Measurements from ENCODE around the gene CUL4B. TPM values are rescaled to one million over a fixed set of nuclear protein-coding genes. Genes with fewer than 3 reads are reported as not detected.
A peak's percentile ranks its signal among the peaks of the same experiment; 100 is the strongest.
"Not testable (repeated sequence)": the region's sequence is repeated elsewhere in the genome, so short reads cannot be mapped to it uniquely, and the experiment has no call there.

The CUL4B gene
- total RNA-seq, 1 experiment from 2014 or later: 50.6 TPM

DNA sequence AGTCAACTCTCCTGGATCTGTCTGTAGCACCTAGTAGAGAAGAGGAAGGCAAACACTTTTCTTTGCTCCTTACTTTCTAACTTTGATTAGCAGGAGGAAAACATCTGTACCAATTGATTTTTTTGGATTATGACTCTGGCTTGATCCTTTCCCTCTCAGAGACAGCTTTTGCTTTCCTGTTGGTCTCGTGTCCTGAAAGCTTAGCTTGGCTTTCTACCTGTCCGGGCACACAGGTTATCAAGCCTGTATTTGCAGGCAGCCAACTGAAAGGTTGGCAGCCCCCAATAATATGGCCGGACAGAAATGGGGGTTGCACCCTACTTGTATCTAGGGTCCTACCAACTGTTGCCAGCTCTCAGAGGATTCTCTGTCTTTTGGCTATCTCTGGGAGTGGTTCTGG, 48.5 kb downstream of the CUL4B start:
- no peaks in the 10 kb centered on the region for H3K4me1 ChIP-seq (ENCODE audit: low read length)
- no peak overlapping the region for H3K4me2 ChIP-seq (ENCODE audit: low read depth, low read length, poor library complexity, severe bottlenecking)
- H3K9me3 ChIP-seq (ENCODE audit: low read length): no peaks in the 10 kb centered on the region
- no peak overlapping the region for H3K9ac ChIP-seq (ENCODE audit: low read length)
- H3K9me2 ChIP-seq (replicated peaks; ENCODE audit: insufficient read depth, low read length): no peaks in the 10 kb centered on the region
- no peaks in the 10 kb centered on the region for H3K79me2 ChIP-seq (ENCODE audit: low read length)
- no peaks in the 10 kb centered on the region for H4K20me1 ChIP-seq (ENCODE audit: insufficient read depth, low read depth, low read length)
- H2AFZ ChIP-seq (ENCODE audit: low read length): no peak overlapping the region
- H3K27ac ChIP-seq (ENCODE audit: low read length): no peak overlapping the region
- H3K27me3 ChIP-seq (ENCODE audit: low read length): no peaks in the 10 kb centered on the region
- no peak for DNase-seq
- no peak overlapping the region for H3K4me3 ChIP-seq (ENCODE audit: low read length)
- no peaks in the 10 kb centered on the region for H3K36me3 ChIP-seq (ENCODE audit: insufficient read depth, low read length)

DNA sequence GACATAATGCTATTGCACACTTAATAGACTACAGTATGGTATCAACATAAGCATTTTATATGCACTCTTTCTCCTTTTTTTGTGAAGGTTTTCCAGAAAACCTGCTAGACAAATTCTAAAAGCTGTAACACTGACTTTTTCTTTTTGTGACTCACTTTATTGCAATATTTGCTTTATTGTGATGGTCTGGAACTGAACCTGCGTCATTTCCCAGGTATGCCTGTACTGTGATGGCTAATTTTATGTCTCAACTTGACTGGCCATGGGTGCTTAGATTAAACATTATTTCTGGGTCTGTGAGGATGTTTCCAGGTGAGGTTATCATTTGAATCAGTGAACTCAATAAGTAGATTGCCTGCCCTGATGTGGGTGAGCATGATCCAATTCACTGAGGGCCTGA, 56.2 kb downstream of the CUL4B start:
- no peaks in the 10 kb centered on the region for H3K27me3 ChIP-seq (ENCODE audit: low read length)
- no peak overlapping the region for H3K9ac ChIP-seq (ENCODE audit: low read length)
- DNase-seq: no peak
- no peaks in the 10 kb centered on the region for H4K20me1 ChIP-seq (ENCODE audit: insufficient read depth, low read depth, low read length)
- H3K79me2 ChIP-seq (ENCODE audit: low read length): no peaks in the 10 kb centered on the region
- H3K4me1 ChIP-seq (ENCODE audit: low read length): no peaks in the 10 kb centered on the region
- no peaks in the 10 kb centered on the region for H3K9me2 ChIP-seq (replicated peaks; ENCODE audit: insufficient read depth, low read length)
- H3K4me3 ChIP-seq (ENCODE audit: low read length): no peak overlapping the region
- no peak overlapping the region for H2AFZ ChIP-seq (ENCODE audit: low read length)
- H3K36me3 ChIP-seq (ENCODE audit: insufficient read depth, low read length): no peaks in the 10 kb centered on the region
- no peak overlapping the region for H3K4me2 ChIP-seq (ENCODE audit: low read depth, low read length, poor library complexity, severe bottlenecking)
- H3K27ac ChIP-seq (ENCODE audit: low read length): no peak overlapping the region
- no peaks in the 10 kb centered on the region for H3K9me3 ChIP-seq (ENCODE audit: low read length)

DNA sequence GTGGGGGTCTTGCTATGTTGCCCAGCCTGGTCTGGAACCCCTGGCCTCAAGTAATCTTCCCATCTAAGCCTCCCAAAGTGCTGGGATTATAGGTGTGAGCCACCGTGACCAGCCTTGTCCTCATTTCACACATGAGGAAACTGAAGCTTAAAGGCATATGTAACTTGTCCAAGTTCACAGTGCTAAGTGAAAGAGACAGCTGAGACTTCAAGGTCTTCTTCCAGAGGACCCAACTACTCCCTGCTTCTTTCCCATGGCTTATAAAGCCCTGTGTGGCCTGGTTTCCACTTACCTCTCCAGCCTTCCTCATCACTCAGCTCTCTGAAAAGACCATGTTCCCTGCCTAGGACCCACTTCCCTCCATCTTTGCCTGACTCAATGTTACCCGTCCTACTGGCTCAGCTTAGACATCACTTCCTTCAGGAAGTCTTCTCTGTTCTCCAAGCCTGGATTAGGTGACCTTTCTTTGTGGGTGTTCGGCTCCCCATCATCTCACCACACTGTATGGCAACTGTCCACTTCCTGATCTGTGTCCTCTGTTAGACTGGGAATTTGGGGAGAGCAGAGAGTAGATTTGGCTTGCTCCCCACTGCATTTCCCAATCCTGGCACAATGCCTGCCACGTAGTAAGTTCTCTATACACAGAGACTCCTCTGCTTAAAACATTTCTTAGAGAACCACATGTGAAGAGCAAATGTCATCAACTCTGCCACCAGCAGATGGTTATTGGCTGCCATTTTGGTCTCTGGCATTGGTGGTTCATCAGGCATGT, 61.3 kb downstream of the CUL4B start:
- no peak for DNase-seq
- no peaks in the 10 kb centered on the region for H3K36me3 ChIP-seq (ENCODE audit: insufficient read depth, low read length)
- H3K27ac ChIP-seq (ENCODE audit: low read length): no peak overlapping the region
- no peak overlapping the region for H3K9ac ChIP-seq (ENCODE audit: low read length)
- no peaks in the 10 kb centered on the region for H3K79me2 ChIP-seq (ENCODE audit: low read length)
- H3K4me3 ChIP-seq (ENCODE audit: low read length): no peak overlapping the region
- H3K4me2 ChIP-seq (ENCODE audit: low read depth, low read length, poor library complexity, severe bottlenecking): no peak overlapping the region
- H3K27me3 ChIP-seq (ENCODE audit: low read length): no peaks in the 10 kb centered on the region
- no peaks in the 10 kb centered on the region for H3K4me1 ChIP-seq (ENCODE audit: low read length)
- H4K20me1 ChIP-seq (ENCODE audit: insufficient read depth, low read depth, low read length): no peaks in the 10 kb centered on the region
- no peaks in the 10 kb centered on the region for H3K9me2 ChIP-seq (replicated peaks; ENCODE audit: insufficient read depth, low read length)
- no peaks in the 10 kb centered on the region for H3K9me3 ChIP-seq (ENCODE audit: low read length)
- H2AFZ ChIP-seq (ENCODE audit: low read length): no peak overlapping the region

DNA sequence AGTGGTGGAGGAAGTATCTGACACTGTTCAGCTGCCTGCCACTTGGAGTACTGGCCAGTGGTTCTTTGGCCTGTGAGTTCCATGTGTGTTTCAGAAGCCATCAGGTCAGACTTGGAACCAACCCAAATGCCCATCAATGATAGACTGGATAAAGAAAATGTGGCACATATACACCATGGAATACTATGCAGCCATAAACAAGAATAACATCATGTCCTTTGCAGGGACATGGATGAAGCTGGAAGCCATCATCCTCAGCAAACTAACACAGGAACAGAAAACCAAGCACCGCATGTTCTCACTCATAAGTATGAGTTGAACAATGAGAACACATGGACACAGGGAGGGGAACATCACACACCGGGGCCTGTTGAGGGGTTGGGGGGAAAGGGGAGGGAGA, 70.6 kb downstream of the CUL4B start:
- not testable (repeated sequence) for H4K20me1 ChIP-seq (ENCODE audit: insufficient read depth, low read depth, low read length); H3K4me3 ChIP-seq (ENCODE audit: low read length); H3K27ac ChIP-seq (ENCODE audit: low read length); H2AFZ ChIP-seq (ENCODE audit: low read length); H3K9ac ChIP-seq (ENCODE audit: low read length); H3K4me2 ChIP-seq (ENCODE audit: low read depth, low read length, poor library complexity, severe bottlenecking); H3K9me2 ChIP-seq (replicated peaks; ENCODE audit: insufficient read depth, low read length); H3K9me3 ChIP-seq (ENCODE audit: low read length); H3K36me3 ChIP-seq (ENCODE audit: insufficient read depth, low read length); H3K79me2 ChIP-seq (ENCODE audit: low read length); H3K27me3 ChIP-seq (ENCODE audit: low read length); DNase-seq
- peaks cover 15% of the 10 kb centered on the region for H3K4me1 ChIP-seq (ENCODE audit: low read length)

DNA sequence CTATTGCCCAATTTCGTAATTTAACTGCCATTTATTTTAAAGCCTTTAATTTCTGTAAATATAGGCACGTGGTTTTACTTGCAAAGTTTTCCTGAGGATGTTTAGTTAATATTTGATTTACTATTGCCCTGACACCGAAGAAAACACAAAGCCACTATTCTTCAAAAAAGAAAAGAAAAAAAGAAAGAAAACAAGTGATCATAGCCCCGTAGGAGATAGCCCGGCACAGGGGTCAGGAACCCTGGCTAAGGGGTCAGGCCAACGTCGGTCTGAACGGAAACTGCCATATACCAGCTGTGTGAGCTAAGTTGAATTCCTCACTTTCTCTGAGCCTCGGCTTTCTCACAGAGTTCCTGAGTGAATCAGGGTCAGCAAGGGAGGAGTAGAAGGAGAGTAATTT, 74.0 kb downstream of the CUL4B start:
- no peak overlapping the region for H3K27ac ChIP-seq (ENCODE audit: low read length)
- no peak overlapping the region for H2AFZ ChIP-seq (ENCODE audit: low read length)
- no peak overlapping the region for H3K9ac ChIP-seq (ENCODE audit: low read length)
- no peak overlapping the region for H3K4me3 ChIP-seq (ENCODE audit: low read length)
- H3K4me2 ChIP-seq (ENCODE audit: low read depth, low read length, poor library complexity, severe bottlenecking): peak overlapping the region; percentile 75
- no peaks in the 10 kb centered on the region for H3K9me2 ChIP-seq (replicated peaks; ENCODE audit: insufficient read depth, low read length)
- no peaks in the 10 kb centered on the region for H3K36me3 ChIP-seq (ENCODE audit: insufficient read depth, low read length)
- H3K79me2 ChIP-seq (ENCODE audit: low read length): no peaks in the 10 kb centered on the region
- H4K20me1 ChIP-seq (ENCODE audit: insufficient read depth, low read depth, low read length): no peaks in the 10 kb centered on the region
- DNase-seq: no peak
- no peaks in the 10 kb centered on the region for H3K27me3 ChIP-seq (ENCODE audit: low read length)
- H3K9me3 ChIP-seq (ENCODE audit: low read length): no peaks in the 10 kb centered on the region
- peaks cover 16% of the 10 kb centered on the region for H3K4me1 ChIP-seq (ENCODE audit: low read length)

DNA sequence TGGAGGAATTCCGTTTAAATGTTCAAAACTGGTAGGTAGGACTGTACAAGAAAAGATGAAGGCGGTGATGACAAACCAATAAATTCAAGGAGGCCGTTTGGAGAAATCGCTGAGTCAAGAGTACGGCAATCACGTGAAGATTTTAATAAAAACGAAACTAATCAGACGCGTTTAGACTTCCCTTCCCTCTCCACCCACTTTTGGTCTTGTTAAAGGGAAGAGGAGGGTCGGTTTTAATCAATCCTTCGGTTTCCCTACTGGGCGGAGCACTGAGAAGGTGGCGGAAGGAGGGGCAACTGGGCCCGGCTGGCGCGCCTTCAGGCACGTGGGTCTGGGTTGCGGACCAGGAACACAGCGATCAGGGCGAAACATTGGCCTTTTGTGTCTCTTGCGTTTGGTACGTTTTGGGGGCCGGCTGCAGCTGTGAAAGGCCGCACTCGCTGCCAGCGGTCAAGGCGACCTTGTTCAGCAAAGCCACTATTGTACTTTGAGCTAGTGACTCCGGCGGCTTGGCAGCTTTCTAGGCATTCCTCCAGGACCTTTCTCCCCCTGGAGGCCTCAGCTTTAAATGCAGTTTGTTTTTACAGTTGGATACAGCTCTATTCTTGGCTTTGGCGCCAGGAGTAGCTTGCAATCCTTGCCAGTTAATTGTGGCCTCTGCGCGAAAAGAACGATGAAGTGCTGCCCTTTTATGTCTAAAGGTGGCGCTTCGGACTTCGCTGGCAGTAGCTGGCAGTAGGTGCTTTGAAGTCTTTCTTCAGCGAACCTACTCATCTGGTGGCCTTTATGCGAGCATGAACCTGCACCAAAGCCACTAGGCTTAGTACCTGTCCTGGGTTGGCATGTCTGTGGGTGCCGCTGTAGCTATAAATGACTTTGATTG, 74.9 kb downstream of the CUL4B start:
- Histone ChIP-seq H3K4me3 (ENCODE audit: low read length) (peak overlapping the region; percentile 61), H3K9me2 (replicated peaks; ENCODE audit: insufficient read depth, low read length) (no peaks in the 10 kb centered on the region), H3K4me2 (ENCODE audit: low read depth, low read length, poor library complexity, severe bottlenecking) (peak overlapping the region; percentile 75)

DNA sequence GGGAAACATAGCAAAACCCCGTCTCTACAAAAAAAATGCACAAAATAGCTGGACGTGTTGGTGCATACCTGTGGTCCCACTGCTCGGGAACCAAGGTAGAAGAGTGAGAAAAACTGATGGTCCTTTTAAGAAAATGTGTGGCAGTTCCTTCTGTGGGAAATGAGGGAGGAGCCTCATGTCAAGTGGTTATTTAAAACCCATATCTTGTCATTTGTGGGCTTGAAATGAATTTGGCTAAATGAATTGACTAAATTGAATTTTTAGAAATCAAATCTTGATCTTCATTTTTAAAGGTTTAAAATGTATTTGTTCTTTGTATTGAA, 75.5 kb downstream of the CUL4B start:
- H2AFZ ChIP-seq (ENCODE audit: low read length): peak overlapping the region; percentile 93
- peak overlapping the region; percentile 62 for H3K9ac ChIP-seq (ENCODE audit: low read length)
- peak overlapping the region; percentile 61 for H3K4me3 ChIP-seq (ENCODE audit: low read length)
- H3K4me1 ChIP-seq (ENCODE audit: low read length): peaks cover 16% of the 10 kb centered on the region
- DNase-seq: no peak
- no peaks in the 10 kb centered on the region for H3K9me3 ChIP-seq (ENCODE audit: low read length)
- H3K9me2 ChIP-seq (replicated peaks; ENCODE audit: insufficient read depth, low read length): no peaks in the 10 kb centered on the region
- H3K27me3 ChIP-seq (ENCODE audit: low read length): no peaks in the 10 kb centered on the region
- H4K20me1 ChIP-seq (ENCODE audit: insufficient read depth, low read depth, low read length): no peaks in the 10 kb centered on the region
- H3K4me2 ChIP-seq (ENCODE audit: low read depth, low read length, poor library complexity, severe bottlenecking): peak overlapping the region; percentile 75
- H3K36me3 ChIP-seq (ENCODE audit: insufficient read depth, low read length): no peaks in the 10 kb centered on the region
- H3K79me2 ChIP-seq (ENCODE audit: low read length): no peaks in the 10 kb centered on the region
- H3K27ac ChIP-seq (ENCODE audit: low read length): no peak overlapping the region

More for the DNA sequence above, 74.9 kb downstream of the CUL4B start:
- H3K27me3 ChIP-seq (ENCODE audit: low read length): no peaks in the 10 kb centered on the region
- peak overlapping the region; percentile 62 for H3K9ac ChIP-seq (ENCODE audit: low read length)
- H3K79me2 ChIP-seq (ENCODE audit: low read length): no peaks in the 10 kb centered on the region
- peaks cover 16% of the 10 kb centered on the region for H3K4me1 ChIP-seq (ENCODE audit: low read length)
- no peaks in the 10 kb centered on the region for H3K9me3 ChIP-seq (ENCODE audit: low read length)
- no peaks in the 10 kb centered on the region for H4K20me1 ChIP-seq (ENCODE audit: insufficient read depth, low read depth, low read length)
- H3K36me3 ChIP-seq (ENCODE audit: insufficient read depth, low read length): no peaks in the 10 kb centered on the region
- DNase-seq: peak; percentile 76
- H3K27ac ChIP-seq (ENCODE audit: low read length): 0 out of 2 replicates have a peak overlapping the region, but pooled peaks have one; percentile 44
- H2AFZ ChIP-seq (ENCODE audit: low read length): peak overlapping the region; percentile 93

DNA sequence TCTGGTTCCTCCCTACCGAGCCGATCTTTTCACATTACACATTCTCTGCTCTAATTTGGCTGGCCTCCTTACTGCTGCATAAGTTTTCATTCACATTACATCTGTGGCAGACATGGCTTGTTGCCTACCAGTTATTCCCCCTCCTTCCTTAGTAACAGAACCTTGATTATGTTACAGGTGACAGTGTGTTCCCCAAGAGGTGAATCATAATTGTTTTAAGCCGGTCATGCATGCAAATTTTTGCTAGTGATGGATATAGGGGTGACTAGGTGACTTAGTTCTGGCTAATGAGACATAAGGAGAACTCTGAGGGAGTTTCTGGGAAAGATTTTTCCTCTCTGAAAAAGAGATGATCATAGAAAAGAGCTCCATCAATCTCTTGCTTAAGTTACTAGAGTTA, 83.3 kb downstream of the CUL4B start:
- H3K9me3 ChIP-seq (ENCODE audit: low read length): no peaks in the 10 kb centered on the region
- no peak overlapping the region for H3K4me3 ChIP-seq (ENCODE audit: low read length)
- no peak overlapping the region for H3K4me2 ChIP-seq (ENCODE audit: low read depth, low read length, poor library complexity, severe bottlenecking)
- H3K36me3 ChIP-seq (ENCODE audit: insufficient read depth, low read length): no peaks in the 10 kb centered on the region
- DNase-seq: no peak
- peaks cover 6% of the 10 kb centered on the region for H3K4me1 ChIP-seq (ENCODE audit: low read length)
- H3K9ac ChIP-seq (ENCODE audit: low read length): no peak overlapping the region
- no peak overlapping the region for H3K27ac ChIP-seq (ENCODE audit: low read length)
- H3K9me2 ChIP-seq (replicated peaks; ENCODE audit: insufficient read depth, low read length): no peaks in the 10 kb centered on the region
- no peak overlapping the region for H2AFZ ChIP-seq (ENCODE audit: low read length)
- no peaks in the 10 kb centered on the region for H3K79me2 ChIP-seq (ENCODE audit: low read length)
- no peaks in the 10 kb centered on the region for H4K20me1 ChIP-seq (ENCODE audit: insufficient read depth, low read depth, low read length)
- H3K27me3 ChIP-seq (ENCODE audit: low read length): no peaks in the 10 kb centered on the region

All from Karpas-422 (cell line).